ENCODE data around the gene PLA2G2C. TPM values are rescaled to one million over a fixed set of nuclear protein-coding genes. Genes with fewer than 3 reads are reported as not detected.

Gene PLA2G2C
- total RNA-seq, 2 experiments from 2014 or later, result not detected

GRCh38 chr1:20189664-20190063, 3.3 kb upstream of the PLA2G2C start:
- ATAC-seq (ENCODE audit: poor library complexity), result no peak
- Histone ChIP-seq H3K36me3 (ENCODE audit: insufficient read depth, low read length) (no peaks in the 10 kb centered on the region), H3K4me3 (ENCODE audit: low read length) (no peak overlapping the region), H3K9me3 (ENCODE audit: control insufficient read depth in 1 of 2, insufficient read depth in 1 of 2, low read length in 2 of 2) (no peaks in the 10 kb centered on the region), H3K27me3 (ENCODE audit: control insufficient read depth in 1 of 2, insufficient read depth in 2 of 2, low read length in 2 of 2) (no peaks in the 10 kb centered on the region), H3K4me1 (ENCODE audit: insufficient read depth, low read length) (peaks cover 40% of the 10 kb centered on the region), H3K27ac (ENCODE audit: low read depth in 1 of 2, low read length in 2 of 2) (no peak overlapping the region)
- DNase-seq, result no peak
- TF ChIP-seq, protein P1, sequence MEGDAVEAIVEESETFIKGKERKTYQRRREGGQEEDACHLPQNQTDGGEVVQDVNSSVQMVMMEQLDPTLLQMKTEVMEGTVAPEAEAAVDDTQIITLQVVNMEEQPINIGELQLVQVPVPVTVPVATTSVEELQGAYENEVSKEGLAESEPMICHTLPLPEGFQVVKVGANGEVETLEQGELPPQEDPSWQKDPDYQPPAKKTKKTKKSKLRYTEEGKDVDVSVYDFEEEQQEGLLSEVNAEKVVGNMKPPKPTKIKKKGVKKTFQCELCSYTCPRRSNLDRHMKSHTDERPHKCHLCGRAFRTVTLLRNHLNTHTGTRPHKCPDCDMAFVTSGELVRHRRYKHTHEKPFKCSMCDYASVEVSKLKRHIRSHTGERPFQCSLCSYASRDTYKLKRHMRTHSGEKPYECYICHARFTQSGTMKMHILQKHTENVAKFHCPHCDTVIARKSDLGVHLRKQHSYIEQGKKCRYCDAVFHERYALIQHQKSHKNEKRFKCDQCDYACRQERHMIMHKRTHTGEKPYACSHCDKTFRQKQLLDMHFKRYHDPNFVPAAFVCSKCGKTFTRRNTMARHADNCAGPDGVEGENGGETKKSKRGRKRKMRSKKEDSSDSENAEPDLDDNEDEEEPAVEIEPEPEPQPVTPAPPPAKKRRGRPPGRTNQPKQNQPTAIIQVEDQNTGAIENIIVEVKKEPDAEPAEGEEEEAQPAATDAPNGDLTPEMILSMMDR (IDR thresholded peaks at IDR 0.05), result no peak
- H3K9me3 Mint-ChIP-seq, result no peaks in the 10 kb centered on the region
- intact Hi-C loops (cut with DNase I, micrococcal nuclease), result loop anchor here in 1 of 2 experiments (10.0 kb wide), 1 partner anchor 215 kb away; the partner anchor contains the start of gene PLA2G2A
- no peak overlapping the region for H3K27ac Mint-ChIP-seq
- peaks cover 36% of the 10 kb centered on the region for H3K4me1 Mint-ChIP-seq (ENCODE audit: low read depth)
- no peaks in the 10 kb centered on the region for H3K27me3 Mint-ChIP-seq
- ChIA-PET CTCF (no interaction called here), POLR2A (no interaction called here)
- H3K36me3 Mint-ChIP-seq (ENCODE audit: low read depth), result no peaks in the 10 kb centered on the region
- H3K4me3 Mint-ChIP-seq, result no peak overlapping the region

DNA sequence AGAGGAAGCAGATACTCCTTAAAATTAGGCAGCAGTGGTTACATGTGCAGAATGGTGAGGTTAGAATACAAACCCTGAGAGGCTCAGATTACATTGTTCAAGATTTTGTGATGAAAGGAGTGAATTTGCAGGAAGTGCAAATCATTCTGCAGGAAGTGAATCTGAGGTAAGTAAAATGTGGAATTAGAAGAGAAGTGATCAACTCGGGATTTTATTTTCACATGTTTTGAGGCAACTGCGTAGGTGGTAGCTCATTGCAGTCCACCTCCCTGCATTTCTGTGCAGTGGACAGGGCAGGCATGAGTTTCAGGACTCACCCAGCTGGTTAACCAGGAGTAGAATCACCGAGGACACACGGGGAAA, 2.1 kb upstream of the PLA2G2C start:
- POLR2A ChIA-PET, result no interaction called here
- no peak overlapping the region for H3K4me3 Mint-ChIP-seq
- peaks cover 44% of the 10 kb centered on the region for H3K4me1 ChIP-seq (ENCODE audit: insufficient read depth, low read length)

GRCh38 chr1:20187813-20188454, 1.6 kb upstream of the PLA2G2C start:
- Mint-ChIP-seq H3K27ac (peak overlapping the region; percentile 25), H3K4me3 (no peak overlapping the region), H3K27me3 (no peaks in the 10 kb centered on the region), H3K9me3 (no peaks in the 10 kb centered on the region), H3K36me3 (ENCODE audit: low read depth) (no peaks in the 10 kb centered on the region), H3K4me1 (ENCODE audit: low read depth) (peaks cover 48% of the 10 kb centered on the region)
- CTCF ChIA-PET, result interaction anchor here (1.3 to 1.4 kb wide), 2 partner anchors 24 to 36 kb away, joined by 4 read pairs; no protein-coding TSS in a partner anchor
- Histone ChIP-seq H3K36me3 (ENCODE audit: insufficient read depth, low read length) (no peaks in the 10 kb centered on the region), H3K27ac (ENCODE audit: low read depth in 1 of 2, low read length in 2 of 2) (no peak overlapping the region), H3K4me1 (ENCODE audit: insufficient read depth, low read length) (peaks cover 44% of the 10 kb centered on the region), H3K9me3 (ENCODE audit: control insufficient read depth in 1 of 2, insufficient read depth in 1 of 2, low read length in 2 of 2) (no peaks in the 10 kb centered on the region), H3K27me3 (ENCODE audit: control insufficient read depth in 1 of 2, insufficient read depth in 2 of 2, low read length in 2 of 2) (no peaks in the 10 kb centered on the region), H3K4me3 (ENCODE audit: low read length) (no peak overlapping the region)
- intact Hi-C loops (cut with DNase I, micrococcal nuclease), result no loop called here
- TF ChIP-seq, protein P1 (IDR thresholded peaks at IDR 0.05), result no peak
- DNase-seq, result peak in 1 of 14 experiments; percentile 24
- no peak for ATAC-seq (ENCODE audit: poor library complexity)
- POLR2A ChIA-PET, result interaction anchor here (0.9 kb wide), 1 partner anchor 25 kb away, joined by 3 read pairs; no protein-coding TSS in a partner anchor

More for the DNA sequence above, 2.1 kb upstream of the PLA2G2C start:
- ATAC-seq (ENCODE audit: poor library complexity), result no peak
- DNase-seq, result no peak
- Mint-ChIP-seq H3K27ac (no peak overlapping the region), H3K4me1 (ENCODE audit: low read depth) (peaks cover 45% of the 10 kb centered on the region), H3K36me3 (ENCODE audit: low read depth) (no peaks in the 10 kb centered on the region), H3K9me3 (no peaks in the 10 kb centered on the region), H3K27me3 (no peaks in the 10 kb centered on the region)
- Histone ChIP-seq H3K4me3 (ENCODE audit: low read length) (no peak overlapping the region), H3K36me3 (ENCODE audit: insufficient read depth, low read length) (no peaks in the 10 kb centered on the region), H3K9me3 (ENCODE audit: control insufficient read depth in 1 of 2, insufficient read depth in 1 of 2, low read length in 2 of 2) (no peaks in the 10 kb centered on the region), H3K27me3 (ENCODE audit: control insufficient read depth in 1 of 2, insufficient read depth in 2 of 2, low read length in 2 of 2) (no peaks in the 10 kb centered on the region), H3K27ac (ENCODE audit: low read depth in 1 of 2, low read length in 2 of 2) (no peak overlapping the region)
- intact Hi-C loops (cut with DNase I, micrococcal nuclease), result no loop called here
- CTCF ChIA-PET, result interaction anchor here (1.3 to 1.4 kb wide), 2 partner anchors 24 to 36 kb away, joined by 4 read pairs; no protein-coding TSS in a partner anchor
- TF ChIP-seq, protein P1 (IDR thresholded peaks at IDR 0.05), result no peak
